Left forelimb (tissue), 1 donor: ENCODE data around the gene SIM1.

Experiments used
- DNase-seq: peaks from one replicate; pipeline ENCODE4 v3.0.0-alpha.2; 2018; ENCODE audit warnings: low spot score

Gene SIM1

DNA sequence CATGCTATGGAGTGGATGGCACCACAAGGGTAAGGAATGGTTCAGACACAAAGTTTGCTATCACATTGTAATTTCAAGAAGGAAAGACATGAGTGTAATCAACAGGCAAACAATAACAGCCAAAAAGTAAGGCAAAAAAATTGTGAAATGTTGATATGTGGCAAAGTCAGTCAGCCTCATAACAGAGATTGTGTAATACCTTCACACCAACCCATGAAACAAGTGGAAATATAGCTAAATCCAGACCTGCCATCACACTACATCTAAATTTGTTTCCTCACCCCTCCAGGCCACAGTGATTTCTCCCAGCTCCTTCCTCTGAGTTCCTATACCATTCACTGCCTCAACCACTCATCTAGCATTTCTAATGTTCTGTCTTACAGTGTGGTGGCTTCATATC, 37.3 kb downstream of the SIM1 start:
- DNase-seq = no peak

GRCh38 chr6:100426744-100427338, 37.9 kb downstream of the SIM1 start:
- no peak for DNase-seq

DNA sequence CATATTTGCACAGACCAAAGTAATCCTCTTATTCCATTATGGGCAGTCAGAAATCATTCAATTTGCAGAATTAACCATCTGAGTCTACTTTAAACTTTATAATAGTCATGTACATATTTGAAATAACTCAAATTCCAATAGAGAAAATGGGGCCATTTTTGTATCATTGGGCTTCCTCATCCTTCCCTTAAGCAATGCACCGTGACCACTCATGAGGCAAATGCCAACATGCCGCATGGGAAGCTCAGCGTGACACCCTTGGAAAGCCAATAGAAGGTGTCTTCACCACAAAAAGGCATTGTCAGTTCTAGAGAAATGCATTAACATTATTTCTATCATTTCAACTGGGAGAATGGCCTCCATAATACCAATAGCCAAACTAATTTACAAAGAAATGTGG, 38.5 kb downstream of the SIM1 start:
- DNase-seq = no peak

- no peak for DNase-seq
Measured at GRCh38 chr6:100420711-100421110, 44.0 kb downstream of the SIM1 start.

DNA sequence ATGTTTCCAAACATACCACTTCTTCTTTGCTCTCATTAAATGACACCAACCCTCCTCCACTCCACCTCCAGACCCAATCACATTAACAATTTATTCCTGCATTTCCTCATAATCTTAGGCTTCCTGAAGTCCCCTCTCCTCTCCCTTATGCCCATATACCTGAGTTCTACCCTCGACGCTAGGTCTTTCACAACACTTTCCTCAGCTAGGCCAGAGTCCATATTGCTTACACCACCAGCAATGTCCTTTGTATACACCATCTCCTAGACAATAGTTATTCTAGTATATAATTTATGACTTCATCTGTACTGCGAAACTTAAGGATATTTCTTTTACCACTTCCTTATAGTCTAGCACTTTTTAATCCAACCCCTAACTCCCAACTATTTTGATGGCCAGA, 47.7 kb downstream of the SIM1 start:
- no peak for DNase-seq

DNA sequence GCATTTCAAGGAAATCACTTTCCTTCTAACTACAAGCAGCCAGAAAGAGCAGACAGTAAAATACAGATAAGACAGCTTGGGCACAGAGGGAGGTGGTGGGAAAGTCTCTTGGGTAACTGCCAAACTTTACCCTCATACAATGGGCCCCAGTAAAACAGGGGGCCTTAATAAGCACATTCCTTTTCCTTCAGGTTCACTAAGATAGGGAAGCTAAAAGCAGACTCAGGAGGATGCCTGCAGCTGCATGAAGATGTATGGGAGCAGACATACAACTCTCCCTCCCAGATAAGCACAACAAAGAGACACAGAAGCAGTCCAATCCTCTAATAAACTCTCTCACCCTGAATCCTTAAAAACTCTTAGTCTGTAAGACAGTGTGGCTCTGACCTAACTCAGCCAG, 49.0 kb downstream of the SIM1 start:
- no peak for DNase-seq

DNA sequence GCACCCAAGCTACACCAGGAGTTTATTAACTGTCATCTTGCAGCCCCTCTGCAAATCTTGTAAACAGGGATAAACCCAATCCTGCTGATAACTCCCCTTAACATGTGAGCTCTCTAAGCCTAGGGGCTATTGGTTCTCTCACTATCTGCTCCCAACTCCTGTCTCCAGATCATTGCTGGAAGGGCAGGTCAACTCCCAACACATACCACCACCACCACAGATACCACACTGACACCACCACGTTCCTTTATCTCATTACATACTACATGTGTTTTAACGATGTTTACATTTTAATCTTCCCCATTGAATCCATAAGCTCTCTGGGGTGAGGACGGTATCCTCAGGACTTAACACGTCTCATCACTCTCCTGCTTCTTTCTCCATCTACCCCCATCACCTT, 51.8 kb downstream of the SIM1 start:
- no peak for DNase-seq

DNA sequence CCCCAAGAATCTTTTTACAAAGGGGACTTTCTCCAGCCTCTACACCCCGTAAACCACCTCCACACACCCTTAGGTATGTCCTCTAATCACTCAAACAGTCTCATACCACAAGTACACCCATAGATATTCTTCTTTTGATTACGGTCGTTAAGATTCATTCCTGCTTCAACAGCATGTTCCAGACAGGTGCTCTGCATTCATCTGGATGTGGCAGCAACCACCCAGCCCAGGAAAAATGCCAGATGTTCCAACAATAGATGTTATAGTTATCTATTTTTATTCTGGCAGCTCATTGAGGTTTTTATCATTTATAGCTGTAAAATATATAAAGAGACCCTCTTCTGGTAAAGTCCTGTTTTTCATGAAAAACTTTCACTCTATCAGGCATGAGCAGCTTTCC, 60.7 kb downstream of the SIM1 start:
- DNase-seq = no peak

- DNase-seq = no peak
Measured at GRCh38 chr6:100393493-100393892, 71.2 kb downstream of the SIM1 start.

- no peak for DNase-seq
Measured at GRCh38 chr6:100392423-100392822, 72.3 kb downstream of the SIM1 start.

GRCh38 chr6:100388868-100389519, 75.7 kb downstream of the SIM1 start:
- no peak for DNase-seq

DNA sequence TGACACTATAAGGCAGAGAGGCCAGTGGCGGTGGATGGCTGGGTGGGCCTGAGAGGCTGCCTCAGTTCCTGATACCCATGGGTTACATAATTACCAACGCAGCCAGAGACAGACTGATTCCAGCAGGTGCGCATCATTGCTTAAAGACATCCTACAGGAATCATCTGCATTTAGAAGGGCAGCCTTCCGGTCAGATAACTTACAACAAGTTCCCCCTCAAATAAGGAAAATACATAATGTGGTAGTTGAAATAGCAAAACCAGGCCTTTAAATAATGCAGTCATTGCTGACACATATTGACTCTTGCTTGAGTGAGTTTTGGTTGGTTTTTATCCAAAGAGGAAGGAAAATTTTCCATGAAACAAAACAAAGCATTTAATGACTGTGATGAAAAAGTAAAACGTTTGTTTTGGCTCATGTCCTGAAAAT, 81.9 kb downstream of the SIM1 start:
- no peak for DNase-seq

- no peak for DNase-seq
Measured at GRCh38 chr6:100382031-100382430, 82.7 kb downstream of the SIM1 start.

DNA sequence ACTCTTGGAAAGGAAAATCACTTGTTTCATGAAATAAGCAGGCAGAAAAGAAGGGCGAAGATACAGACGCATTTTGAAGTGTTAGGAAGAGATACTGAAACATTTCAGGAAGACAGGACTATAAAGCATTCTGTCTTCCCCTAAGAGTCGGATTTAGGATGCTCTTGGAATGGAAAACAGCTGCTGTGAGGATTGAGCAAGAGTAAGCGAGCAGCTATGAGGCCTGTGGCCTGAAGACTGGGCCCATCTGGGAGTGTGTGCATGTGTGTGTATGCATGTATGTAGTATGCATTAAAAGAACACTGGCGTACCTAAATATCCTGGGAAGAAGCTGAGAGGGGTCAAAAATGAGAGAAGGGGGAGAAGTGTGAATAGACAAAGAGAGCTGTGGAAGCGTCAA, 83.6 kb downstream of the SIM1 start:
- no peak for DNase-seq

- no peak for DNase-seq
Measured at GRCh38 chr6:100379386-100379785, 85.3 kb downstream of the SIM1 start.

- no peak for DNase-seq
Measured at GRCh38 chr6:100378576-100378975, 86.1 kb downstream of the SIM1 start.

DNA sequence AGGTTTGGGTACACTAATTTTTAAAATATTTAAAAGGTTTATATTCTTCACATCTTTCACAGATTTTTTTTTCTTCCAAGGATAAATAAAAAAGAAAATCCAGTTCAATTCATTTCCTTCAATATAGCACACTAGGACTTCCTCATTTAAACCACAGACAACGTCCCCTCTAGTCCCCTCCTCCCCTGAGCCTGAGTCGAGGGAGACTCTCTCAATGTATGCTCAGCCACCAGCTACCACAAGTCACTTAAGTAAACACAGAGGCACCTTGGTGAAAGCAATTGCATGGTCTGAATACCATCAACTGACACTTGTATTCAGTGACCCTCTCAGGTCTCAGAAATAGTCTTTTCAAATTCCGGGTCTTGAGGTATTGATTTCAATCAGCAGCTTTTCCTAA, 88.6 kb downstream of the SIM1 start:
- no peak for DNase-seq

- DNase-seq = no peak
Measured at GRCh38 chr6:100372326-100373091, 92.2 kb downstream of the SIM1 start.

GRCh38 chr6:100371591-100371990, 93.1 kb downstream of the SIM1 start:
- no peak for DNase-seq

DNA sequence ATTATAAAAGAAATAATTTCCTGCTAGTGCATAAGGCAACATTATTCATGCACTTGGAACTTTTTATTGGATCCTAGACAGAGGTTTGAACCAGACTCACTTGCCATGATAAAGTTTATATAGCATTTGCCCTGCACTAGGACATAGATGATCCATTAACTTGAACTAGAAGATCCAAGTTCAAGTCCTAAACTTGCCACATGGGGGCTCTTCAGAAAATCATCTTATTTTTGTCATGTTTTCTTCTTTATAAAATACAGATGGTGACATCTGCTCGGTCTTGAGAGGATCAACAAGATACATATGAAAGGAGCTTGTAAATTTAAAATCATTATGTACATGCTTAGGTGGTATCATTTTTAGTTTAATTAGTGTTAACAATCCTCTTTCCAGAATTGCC, 94.5 kb downstream of the SIM1 start:
- DNase-seq = no peak

- DNase-seq = no peak
Measured at GRCh38 chr6:100366419-100366818, 98.3 kb downstream of the SIM1 start.

- no peak for DNase-seq
Measured at GRCh38 chr6:100363651-100364050, 101.1 kb downstream of the SIM1 start.
